ENCODE measurements around the gene NPHP4.

The NPHP4 gene

DNA sequence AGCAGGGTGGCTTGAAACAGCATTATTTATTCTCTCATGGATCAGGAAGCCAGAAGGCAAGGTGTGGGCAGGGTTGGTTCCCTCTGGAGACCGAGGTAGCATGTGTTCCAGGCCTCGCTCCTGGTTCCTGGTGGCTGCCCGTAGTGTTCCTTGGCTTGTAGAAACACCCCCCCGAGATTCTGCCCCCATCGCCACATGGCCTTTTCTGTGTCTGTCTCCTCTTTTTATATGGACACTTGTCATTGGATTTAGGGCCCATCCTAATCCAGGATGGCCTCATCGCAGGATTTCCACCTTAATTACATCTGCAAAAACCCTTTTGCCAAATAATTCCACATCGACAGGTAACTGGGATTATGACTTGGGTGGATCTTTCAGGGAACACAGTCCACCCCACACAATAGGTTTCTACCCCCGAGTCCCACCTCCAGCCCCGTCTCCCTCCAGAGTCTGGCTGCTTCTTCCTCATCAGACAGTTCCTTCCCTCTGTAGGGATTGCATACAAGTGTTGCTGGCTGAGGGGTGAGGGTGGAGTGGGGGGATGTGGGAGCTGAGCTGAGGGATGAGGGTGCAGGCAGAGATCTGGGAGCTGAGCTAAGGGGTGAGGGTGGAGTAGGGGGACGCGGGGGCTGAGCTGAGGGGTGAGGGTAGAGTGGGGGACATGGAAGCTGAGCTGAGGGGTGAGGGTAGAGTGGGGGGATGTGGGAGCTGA lies 12.3 kb upstream of the NPHP4 start:
- no peak overlapping the region for H3K4me3 ChIP-seq (ENCODE audit: low read depth, low read length)

DNA sequence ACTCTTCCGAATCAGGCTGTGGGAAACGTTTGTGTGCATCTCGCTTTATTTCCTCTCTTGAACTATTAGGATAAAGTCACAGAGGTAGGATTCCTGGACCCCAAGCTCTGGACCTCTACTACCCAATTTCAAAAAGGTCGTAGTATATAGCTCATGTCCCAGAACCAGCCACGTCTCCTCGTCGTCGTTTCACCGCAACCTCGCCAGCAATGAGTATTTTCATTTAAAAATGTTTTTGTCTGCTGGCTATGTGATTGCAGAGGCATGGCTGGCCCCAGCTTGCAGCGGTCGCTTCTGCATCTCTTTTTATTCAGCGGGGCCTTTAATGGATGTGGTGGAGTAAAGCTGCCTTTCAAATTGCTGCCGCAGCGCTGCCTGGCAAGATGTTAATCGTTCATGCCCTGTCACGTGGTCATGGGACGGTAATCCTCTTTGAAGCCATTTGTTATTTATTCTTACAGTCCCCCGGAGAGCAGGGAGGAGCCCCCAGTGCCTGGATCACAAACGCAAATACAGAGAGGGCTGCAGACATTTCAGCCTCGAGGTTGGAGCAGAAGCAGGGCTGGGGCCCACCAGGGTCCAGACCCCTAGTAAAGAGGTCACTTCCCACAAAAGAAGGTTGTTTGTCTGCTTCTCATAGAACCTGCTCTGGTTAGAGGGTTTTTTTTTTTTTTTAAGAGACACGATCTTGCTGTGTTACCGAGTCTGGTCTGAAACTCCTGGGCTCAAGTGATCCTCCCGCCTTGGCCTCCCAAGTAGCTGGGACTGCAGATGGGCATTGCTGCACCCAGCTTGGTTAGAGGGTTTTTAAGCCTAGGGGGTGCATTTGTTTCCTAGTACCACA lies 11.6 kb upstream of the NPHP4 start:
- no peak overlapping the region for H3K4me3 ChIP-seq (ENCODE audit: low read depth, low read length)

DNA sequence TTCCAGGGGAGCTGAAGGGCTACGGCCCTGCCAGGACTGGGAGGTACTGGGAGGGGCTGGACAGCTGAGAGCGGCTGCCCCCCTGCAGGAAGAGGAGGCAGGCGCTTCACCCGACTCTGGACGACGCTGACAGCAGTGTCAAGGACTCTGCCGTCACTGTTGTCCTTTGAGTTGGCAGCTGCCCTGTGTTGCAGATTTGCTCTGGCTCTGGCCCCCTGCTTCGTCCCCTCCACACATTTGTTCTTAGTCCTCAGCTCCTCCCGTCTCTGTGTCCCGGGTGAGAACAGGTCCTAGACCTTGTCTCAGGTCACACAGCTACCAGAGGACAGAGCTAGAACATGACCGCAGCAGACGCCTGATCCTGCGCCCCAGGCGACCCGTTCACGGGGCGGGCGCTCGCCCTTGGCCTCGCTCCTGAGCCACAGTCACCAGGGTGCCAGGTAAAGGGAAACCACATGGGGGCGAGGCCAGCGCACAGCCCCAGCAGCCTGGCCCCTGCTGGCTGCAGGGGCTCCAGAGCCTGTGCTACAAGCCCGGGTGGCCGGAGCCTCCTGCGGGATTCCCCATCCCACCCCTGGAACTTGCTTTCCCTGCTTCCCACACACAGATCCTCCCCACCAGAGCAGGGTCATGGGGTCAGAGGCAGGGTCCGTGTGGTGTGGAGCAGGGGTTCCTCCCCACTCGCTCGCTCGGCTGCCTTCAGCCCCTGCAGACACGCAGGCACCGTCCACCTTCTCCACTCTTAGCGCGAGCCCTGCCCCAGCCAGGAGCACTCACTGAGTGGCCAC lies 10.7 kb upstream of the NPHP4 start:
- no peak overlapping the region for H3K4me3 ChIP-seq (ENCODE audit: low read depth, low read length)

DNA sequence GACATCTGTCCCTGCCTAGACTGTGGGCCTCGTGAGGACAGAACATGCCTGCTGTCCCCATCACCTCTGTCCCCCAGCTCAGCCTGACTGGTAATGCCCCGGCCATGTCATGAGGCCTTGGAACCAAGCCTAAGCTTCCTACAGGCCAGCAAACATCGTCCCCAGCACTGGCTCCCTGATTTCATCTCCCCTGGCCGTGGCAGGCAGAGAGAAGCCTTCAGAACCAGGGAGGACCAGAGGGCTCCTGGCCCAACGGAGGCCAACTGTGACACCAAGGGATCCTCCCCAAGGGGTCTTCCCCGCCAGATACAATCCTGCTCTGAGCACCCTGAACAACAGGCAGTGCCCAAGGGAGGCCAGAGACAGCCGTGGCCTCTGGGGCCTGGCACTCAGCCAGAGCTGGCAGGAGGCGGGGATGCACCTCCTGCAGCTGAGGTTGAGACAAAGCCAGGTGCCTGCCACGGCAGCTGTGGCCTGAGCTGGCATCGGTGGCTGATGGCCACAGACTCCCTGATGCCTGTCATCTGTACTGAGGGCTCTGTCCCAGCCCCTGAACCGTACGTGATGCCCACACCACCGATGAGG lies 9.9 kb upstream of the NPHP4 start:
- no peak overlapping the region for H3K4me3 ChIP-seq (ENCODE audit: low read depth, low read length)

DNA sequence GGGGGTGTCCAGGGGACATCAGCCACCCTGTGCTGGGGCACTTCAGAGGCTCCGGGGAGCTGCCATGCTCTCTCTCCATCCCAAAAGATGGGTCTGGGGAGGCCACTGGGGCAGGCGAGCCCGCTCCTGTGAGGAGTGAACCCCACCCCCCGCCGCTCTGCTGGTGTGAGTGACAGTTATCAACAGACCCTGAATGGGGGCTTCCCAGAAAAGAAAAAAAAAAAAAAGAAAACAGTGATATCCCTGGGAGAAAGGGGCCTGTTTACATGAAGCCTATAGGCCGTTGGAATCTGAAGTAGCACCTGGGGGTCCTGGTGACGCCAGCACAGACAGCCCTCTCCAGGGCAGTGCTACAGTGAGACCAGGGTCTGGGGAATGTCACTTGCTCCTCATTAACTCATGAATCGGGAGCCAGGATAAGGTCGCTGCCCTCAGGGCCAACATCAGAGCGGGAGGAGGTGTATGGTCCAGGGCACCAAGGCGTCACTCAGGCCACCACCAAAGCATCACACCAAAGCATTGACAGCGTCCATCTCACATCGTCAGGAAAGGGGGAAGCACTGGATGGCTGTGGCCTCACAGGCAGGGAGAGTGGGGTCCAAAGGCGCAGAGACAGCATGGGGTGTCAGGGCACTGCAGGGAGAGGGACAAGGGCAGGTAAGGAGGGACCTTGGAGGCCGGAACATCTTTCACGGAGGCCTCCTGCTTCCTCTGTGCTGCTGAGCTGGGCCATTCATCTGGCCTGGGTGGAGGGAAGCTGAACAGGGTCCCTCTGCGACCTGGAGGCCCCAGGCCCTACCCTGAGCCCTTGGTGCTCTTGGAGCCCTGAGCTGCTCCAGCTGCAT lies 8.4 kb upstream of the NPHP4 start:
- no peak overlapping the region for H3K4me3 ChIP-seq (ENCODE audit: low read depth, low read length)

DNA sequence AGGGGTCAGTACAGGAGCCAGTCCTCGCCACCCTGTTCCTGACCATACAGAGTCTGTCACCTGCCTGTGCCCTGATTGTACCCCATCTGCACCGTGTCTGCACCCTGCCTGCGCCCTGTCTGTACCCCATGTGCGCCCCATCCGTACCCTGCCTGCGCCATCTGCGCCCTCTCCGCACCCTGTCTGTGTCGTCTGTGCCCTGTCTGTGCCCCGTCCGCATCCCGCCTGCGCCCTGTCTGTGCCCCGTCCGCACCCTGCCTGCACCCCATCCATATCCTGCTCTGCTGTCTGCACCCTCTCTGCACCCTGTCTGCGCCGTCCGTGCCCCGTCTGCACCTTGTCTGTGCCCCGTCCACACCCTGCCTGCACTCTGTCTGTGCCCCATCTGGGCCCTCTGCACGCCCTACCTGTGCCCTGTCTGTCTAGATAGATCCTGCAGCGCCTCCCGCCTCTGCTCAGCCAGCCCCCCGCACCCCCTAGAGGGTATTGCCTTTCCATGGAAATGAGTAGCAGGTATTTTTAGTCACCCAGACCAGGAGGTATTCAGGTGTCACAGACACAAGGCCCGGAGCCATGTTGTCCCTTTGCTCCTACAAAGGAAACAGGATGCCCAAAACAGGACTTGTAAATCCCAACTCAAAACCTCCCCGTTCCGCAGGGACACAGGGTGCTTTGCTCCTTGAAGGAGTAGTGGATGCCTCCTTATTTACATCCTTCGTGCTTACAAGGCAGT lies 7.7 kb upstream of the NPHP4 start:
- no peak overlapping the region for H3K4me3 ChIP-seq (ENCODE audit: low read depth, low read length)

DNA sequence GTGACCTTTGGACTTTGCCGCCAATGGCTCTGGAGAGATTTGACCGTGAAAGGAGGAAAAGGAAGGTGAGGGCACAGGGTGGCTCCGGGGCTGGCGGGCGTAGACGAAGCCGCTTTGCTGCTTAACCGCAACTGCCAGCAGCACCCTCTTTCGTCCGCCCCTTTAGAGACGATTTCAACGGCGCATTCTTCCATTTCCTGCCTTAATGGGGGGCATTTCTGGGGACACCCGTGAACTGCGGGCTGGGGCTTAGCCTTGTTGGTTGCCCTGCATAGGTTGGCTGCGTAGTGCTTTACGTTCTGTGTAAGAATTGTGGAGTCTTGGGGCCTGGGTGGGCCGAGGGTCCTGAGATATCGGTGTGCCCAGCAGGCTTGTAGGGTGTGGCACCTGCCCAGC lies 6.7 kb upstream of the NPHP4 start:
- no peak overlapping the region for H3K4me3 ChIP-seq (ENCODE audit: low read depth, low read length)

DNA sequence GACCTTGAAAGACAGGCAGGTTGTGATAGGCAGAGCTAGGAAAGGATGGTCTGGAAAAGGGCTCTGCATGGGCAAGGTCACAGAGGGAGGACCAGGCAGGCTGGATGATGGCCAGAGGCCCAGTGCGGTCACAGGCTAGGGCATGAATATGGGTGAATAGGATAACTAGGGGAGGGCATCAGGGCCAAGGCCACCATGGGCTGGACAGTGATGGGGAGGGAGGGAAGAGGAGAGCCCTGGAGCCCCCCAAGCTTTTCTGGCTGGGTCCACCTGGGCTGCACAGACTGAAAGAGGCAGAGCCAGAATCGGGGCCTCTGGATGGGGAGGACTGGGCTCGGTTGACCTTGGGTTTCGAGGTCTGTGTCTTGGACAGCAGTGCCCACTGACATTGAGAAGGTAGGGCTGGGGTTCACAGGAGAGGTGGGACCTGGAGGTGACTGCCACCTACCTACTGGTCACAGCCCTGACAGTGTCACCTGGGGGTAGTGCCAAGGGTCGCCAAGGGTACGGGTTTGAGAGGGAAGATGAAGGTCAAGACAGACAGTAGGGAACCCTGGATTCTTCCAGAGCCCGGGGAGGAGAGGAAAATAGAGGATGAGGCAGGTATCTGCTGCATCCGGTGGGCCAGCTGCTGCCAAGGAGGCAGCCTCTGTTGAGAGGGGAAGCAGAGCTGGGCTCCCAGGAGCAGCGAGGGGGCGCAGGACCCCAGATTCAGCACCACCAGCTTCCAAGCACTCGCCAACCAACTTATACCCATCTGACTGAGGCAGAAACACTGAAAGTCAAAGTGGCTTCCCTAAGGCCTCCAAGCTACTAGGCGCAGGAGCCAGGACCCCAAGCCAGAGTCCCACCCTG lies 6.1 kb upstream of the NPHP4 start:
- H3K4me3 ChIP-seq (ENCODE audit: low read depth, low read length), result no peak overlapping the region

DNA sequence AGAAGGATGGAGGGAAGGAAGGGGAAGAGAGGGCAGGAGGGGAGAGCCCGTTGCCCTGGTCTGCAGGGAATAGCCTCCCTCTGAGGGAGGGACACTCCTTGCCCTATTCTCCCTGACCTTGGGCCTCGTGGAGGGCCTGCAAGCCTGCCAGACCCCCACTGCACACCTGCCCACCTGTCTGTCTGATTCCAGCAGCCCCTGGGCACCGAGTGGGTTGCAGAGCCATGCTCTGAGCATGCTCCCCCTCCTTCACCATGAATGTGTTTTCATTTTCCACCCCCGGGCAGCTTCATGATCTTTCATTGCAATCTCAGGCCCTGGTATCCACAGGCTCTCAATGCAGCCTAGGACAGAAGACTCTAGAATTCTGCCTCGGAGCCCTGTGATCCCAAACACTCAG lies 5.1 kb upstream of the NPHP4 start:
- no peak overlapping the region for H3K4me3 ChIP-seq (ENCODE audit: low read depth, low read length)

DNA sequence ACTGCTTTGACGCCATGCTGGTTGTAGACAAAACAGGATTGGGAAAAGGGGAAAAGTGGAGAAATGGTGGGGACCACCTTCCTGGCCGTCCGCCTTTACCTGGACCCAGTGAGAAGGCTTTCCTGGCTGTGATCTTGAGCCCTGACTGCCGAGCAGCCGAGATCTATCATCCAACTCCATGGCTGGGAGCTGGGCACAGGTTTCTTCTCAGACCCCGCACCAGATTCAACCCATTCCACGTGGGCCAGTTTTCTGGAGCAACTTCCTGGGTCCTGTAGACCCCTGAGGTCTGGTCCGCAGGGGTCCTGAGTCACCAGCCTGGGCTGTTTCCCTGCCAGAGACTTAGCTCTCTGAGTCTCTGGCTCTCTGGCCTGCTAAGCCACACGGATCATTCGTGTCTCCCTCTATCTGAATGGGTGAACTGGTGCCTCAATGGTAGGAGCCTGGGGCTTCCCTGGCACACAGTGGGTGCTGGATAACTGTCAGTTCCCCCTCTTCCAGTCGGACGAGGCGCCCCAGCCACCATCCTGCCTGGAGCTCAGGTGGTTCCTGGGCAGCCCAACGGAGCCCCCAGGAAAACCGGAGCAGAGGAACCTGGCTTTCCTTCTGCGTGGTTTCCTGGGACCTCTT lies 4.5 kb upstream of the NPHP4 start:
- no peak overlapping the region for H3K4me3 ChIP-seq (ENCODE audit: low read depth, low read length)

DNA sequence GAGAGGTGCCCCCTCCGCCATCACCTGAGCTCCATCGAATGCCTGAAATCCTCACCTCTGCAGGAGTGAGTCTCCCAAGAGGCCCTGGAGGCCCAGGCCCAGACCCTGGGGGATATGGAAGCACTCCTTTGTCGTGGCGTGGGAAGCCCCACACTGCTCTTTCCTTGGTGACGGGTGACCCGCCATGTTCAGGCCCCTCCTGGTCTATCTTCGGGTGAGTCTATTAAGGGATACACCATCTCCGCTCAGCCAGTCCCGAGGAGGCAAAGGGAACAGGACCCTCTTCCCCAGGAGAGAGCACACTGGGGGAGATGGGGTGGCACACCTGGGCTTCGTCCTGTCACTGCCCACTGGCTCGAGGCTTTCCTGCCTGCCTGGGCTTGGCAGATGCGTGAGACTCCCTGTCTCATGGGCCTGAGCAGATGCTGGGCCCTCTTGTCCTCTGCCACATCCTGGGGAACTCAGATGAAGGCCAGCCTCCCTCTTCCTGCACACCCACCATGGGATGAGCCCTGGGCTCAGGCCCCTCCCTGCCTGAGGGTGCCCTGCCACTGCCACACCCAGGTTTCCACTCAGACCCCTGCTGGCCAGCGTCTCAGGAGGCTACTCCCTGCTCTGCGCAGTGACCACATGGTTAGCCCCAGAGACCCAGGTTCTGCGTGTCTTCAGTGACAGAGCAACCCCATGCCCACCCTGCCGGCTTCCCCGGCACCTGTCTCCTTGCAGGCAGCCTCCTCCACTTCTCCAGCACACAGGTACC lies 3.8 kb upstream of the NPHP4 start:
- H3K4me3 ChIP-seq (ENCODE audit: low read depth, low read length), result no peak overlapping the region

DNA sequence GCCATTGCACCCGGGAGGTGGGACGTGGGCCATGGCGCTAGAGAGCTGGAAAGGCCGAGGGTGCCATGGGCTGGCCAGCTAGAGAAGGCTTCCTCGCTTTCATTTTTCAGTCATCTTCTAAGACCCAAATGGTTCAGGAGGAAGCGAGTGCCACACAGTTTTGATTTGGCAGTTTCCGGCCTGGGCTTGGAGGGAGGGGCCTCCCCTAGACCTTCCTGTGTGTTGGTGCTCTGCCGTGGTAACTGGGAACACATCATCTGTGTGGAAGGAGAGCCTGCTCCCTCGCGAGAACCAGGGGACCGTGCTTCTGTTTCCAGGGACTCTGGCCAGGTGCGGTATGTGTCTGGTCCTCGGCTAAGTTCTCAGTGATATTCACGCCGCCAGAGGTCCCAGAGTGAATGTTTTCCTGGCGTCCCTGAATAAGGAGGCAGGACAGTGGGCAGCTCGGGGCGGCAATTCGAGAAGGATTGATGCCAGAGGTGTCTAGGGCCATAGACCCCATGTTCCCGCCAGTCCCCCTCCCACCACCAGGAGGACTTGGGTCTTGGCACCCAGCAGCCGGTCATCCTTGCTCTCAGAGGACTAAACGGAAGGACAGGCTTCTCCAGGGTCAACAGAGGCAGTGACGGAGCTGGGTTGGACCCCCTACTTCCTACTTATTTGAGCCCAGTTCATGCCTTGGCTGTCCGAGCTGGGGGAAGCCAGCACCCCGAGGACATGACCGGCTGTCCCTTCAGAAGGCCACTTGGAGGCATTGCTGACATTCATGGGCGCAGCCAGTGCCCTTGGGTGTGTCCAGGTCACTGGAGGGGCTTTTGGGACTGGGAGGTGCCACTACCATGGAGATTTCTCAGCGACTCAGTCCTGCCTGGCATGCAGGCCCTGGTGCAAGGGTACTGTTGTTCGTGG lies 2.7 kb upstream of the NPHP4 start:
- H3K4me3 ChIP-seq (ENCODE audit: low read depth, low read length), result no peak overlapping the region

DNA sequence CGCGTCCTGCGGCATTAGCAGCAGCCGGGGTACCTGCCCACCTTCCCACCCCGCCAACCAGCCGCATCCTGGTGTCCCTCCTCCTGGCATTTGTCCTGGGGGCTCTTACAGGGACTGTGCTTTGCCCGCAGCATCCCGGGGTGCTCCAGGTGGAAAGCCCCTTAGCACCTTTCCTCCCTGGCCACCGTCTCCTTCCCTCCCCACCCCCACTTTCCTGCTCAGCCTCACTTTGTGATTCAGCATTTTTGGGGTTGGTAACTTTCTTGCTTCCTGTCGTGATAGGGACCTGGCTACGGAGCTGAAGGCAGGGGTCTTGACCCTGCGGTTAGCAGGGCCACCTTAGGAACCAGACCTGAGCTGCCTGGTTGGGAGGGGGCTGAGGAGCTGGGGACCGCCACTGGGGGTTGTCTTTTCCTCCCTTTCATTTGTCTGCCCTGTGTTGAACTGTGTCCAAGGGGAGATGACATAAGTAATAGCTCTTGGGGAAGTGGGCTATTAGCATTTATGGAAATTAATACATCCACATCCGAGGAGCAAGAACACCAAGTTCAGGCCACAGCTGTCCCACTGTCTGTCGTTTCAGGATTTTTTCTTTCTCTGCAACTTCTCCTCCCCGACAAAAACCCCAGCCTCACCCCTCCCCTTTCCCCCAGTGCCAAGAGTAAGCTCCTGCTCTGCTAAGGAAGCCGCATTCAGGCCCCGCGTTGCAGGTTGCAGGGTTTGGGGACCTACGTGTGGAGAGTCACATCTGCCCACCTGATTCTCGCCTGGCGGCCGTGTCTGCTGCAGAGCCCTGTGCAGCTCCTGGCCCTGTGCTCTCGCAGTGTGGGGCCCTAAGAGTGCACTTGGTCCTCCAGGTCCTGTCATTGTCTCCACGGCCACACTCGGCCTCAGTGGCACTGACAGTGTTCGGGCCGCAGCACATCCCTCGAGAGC lies 1.6 kb upstream of the NPHP4 start:
- H3K4me3 ChIP-seq (ENCODE audit: low read depth, low read length), result peak overlapping the region; percentile 75

DNA sequence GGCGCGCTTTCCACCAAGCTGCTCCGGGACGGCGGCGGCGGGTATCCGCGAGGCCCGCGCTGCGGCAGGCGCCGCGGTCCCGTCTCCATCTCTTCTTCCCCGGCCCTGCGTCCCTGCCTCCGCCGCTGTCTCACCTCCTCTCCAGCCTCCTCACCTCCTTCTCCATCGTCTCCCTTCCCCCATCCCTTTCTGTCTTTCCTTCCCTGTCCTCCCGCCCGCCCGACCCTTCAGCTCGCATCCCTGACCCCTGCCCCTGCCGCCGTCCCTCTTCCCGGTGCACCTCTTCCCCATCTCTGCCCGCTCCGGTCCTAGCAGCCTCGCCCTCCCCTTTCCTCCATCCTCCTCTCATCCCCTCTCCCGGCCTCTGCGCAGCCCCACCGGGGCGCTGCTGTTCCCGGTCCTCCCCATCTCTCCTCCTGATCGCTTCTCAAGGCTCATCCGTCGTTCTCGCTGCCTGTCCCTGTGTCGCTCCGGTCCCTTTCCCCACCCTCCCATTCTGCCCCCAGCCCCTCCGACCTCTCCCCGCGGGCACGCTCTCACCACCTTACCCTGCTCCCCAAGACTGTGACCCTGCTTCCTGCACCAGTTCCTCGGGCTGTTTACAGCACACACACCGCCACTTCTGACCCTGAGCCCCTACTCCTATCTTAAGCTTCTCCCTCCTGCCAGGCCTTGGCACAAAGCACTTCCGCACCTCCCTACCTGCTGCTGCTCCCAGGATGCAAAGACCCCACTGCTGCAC lies 760 bp upstream of the NPHP4 start:
- H3K4me3 ChIP-seq (ENCODE audit: low read depth, low read length), result peak overlapping the region; percentile 75

All from iPS-11a (cell line).